Endodermal cell (in vitro differentiated cells): ENCODE measurements around the gene SAV1. TPM values are rescaled to one million over a fixed set of nuclear protein-coding genes. Genes with fewer than 3 reads are reported as not detected.

ENCODE experiments used
- DNase-seq: peaks from one replicate; pipeline ENCODE4 v3.0.0-alpha.2; 2017
- H3K27ac ChIP-seq: 2 replicates; pipeline ENCODE4 v1.5.1; 2013; ENCODE audit warnings: mild to moderate bottlenecking, low read depth, low read length, moderate library complexity
- H3K27me3 ChIP-seq: 2 replicates; pipeline ENCODE4 v1.6.1; 2013; ENCODE audit warnings: mild to moderate bottlenecking, low read length, moderate library complexity; ENCODE audit not compliant: insufficient read depth, control insufficient read depth, poor library complexity, severe bottlenecking
- H3K36me3 ChIP-seq: 2 replicates; pipeline ENCODE4 v1.7.0; 2013; ENCODE audit warnings: mild to moderate bottlenecking, low read length, moderate library complexity; ENCODE audit not compliant: control insufficient read depth, insufficient read depth
- H3K4me1 ChIP-seq: one replicate; pipeline ENCODE4 v1.7.0; 2013; ENCODE audit warnings: low read length; ENCODE audit not compliant: control insufficient read depth, insufficient read depth
- H3K4me3 ChIP-seq: 2 replicates; pipeline ENCODE4 v1.5.1; 2013; ENCODE audit warnings: mild to moderate bottlenecking, low read length, moderate library complexity
- H3K9ac ChIP-seq: 2 replicates; pipeline ENCODE4 v1.6.1; 2013; ENCODE audit warnings: mild to moderate bottlenecking, low read length, moderate library complexity; ENCODE audit not compliant: poor library complexity, severe bottlenecking; ENCODE audit errors: extremely low read depth
- H3K9me3 ChIP-seq: 2 replicates; pipeline ENCODE4 v1.6.1; 2013; ENCODE audit warnings: mild to moderate bottlenecking, low read length, moderate library complexity; ENCODE audit not compliant: control insufficient read depth
- H3K27ac Mint-ChIP-seq: 2 replicates; pipeline ENCODE4 v1.8.0; 2020; ENCODE audit warnings: mixed read lengths
- H3K27me3 Mint-ChIP-seq: 2 replicates; pipeline ENCODE4 v1.8.0; 2021; ENCODE audit warnings: mild to moderate bottlenecking, mixed read lengths; ENCODE audit not compliant: insufficient read depth
- H3K36me3 Mint-ChIP-seq: 2 replicates; pipeline ENCODE4 v1.8.0; 2020; ENCODE audit warnings: low read depth, mixed read lengths
- H3K4me1 Mint-ChIP-seq: 2 replicates; pipeline ENCODE4 v1.8.0; 2020; ENCODE audit warnings: mixed read lengths
- H3K4me3 Mint-ChIP-seq: 2 replicates; pipeline ENCODE4 v1.8.0; 2020; ENCODE audit warnings: mild to moderate bottlenecking, moderate library complexity, mixed read lengths
- H3K9me3 Mint-ChIP-seq: 2 replicates; pipeline ENCODE4 v1.8.0; 2020; ENCODE audit warnings: mild to moderate bottlenecking, mixed read lengths
- WGBS, 2 experiments: methylation state at CpG; one replicate each; pipeline versions ENCODE4 v1.1.5 to v1.1.7; 2013; ENCODE audit warnings: missing lambda C conversion rate in 2 of 2, mixed read lengths in 1 of 2; ENCODE audit not compliant: insufficient coverage in 1 of 2, insufficient read length in 1 of 2; 5-methylcytosine and 5-hydroxymethylcytosine counted together
- total RNA-seq, 2 donors: library from RNA; stranded (reverse); fragmentation: NEBNext Ultra II Directional in 1 of 2; extraction: Animal tissue kit (Norgen Biotek cat#: 25700) in 1 of 2; gene quantifications; 2 replicates in 1 of 2; 3 replicates in 1 of 2; pipeline ENCODE4 v1.2.1, GENCODE V29; 2021
- TF ChIP-seq, protein P1 (sequence below): fragments of 200-600 bp; sonication (generic); conservative IDR thresholded peaks from 2 replicates; pipeline ENCODE4 v1.5.0; 2021; ENCODE audit warnings: antibody characterized with exemption, mild to moderate bottlenecking

Gene SAV1
- total RNA-seq, 2 donors from 2014 or later = 42.1 to 44.0 TPM

DNA sequence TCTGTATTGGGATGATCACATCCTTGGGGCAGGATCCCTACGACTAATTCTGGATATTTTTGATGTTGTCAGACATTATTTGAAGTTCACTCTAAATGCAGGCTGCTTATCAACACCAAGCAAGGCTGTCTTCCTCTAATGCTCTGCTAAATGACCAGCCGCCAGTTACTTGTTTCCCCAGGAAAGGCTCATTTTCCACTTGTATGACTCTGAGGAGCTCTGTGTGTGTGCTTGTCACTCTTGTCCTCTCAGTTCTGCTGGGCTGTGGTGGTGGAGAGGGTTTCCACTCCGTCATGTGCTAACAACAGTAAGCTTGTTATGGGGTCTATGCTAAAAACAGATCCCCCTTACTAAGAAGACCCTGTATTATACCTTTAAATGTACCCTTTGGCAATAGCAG, 66.1 kb downstream of the SAV1 start:
- no peaks in the 10 kb centered on the region for H3K27me3 Mint-ChIP-seq
- 92 to 100% methylated on average over 2 of the region's 3 CpGs for WGBS, 2 experiments
- no peaks in the 10 kb centered on the region for H3K9me3 ChIP-seq

DNA sequence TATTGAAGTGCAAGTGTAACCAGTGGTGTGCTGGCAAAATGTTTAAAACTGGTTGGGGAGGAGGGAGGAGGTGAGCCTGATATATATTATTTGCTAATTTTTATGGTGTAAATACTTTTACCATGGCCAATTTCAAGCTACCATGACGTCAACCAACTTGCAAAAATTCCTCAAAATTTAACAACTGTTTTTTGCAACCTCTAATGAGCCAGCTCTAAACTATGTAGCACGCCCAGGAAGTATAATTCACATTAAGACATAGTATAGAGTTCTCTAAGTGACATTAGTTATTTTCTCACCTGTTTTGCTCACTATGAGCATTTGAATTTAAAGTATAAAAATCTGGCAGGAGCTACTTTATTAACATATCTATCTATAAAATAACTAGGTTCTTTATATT, 66.7 kb downstream of the SAV1 start:
- WGBS, 2 experiments = 86% methylated on average over 1 of the region's 2 CpGs; no CpG with 5 or more reads in 1 of the 2 experiments
- Histone ChIP-seq H3K4me3 (no peak overlapping the region), H3K36me3 (no peaks in the 10 kb centered on the region), H3K27ac (no peak overlapping the region), H3K4me1 (no peaks in the 10 kb centered on the region), H3K9ac (no peak overlapping the region), H3K27me3 (no peaks in the 10 kb centered on the region), H3K9me3 (no peaks in the 10 kb centered on the region)
- H3K9me3 Mint-ChIP-seq = no peaks in the 10 kb centered on the region
- peaks cover 7% of the 10 kb centered on the region for H3K4me1 Mint-ChIP-seq
- H3K36me3 Mint-ChIP-seq = no peaks in the 10 kb centered on the region
- no peaks in the 10 kb centered on the region for H3K27me3 Mint-ChIP-seq
- no peak overlapping the region for H3K4me3 Mint-ChIP-seq
- H3K27ac Mint-ChIP-seq = no peak overlapping the region
- DNase-seq = no peak
- TF ChIP-seq, protein P1, sequence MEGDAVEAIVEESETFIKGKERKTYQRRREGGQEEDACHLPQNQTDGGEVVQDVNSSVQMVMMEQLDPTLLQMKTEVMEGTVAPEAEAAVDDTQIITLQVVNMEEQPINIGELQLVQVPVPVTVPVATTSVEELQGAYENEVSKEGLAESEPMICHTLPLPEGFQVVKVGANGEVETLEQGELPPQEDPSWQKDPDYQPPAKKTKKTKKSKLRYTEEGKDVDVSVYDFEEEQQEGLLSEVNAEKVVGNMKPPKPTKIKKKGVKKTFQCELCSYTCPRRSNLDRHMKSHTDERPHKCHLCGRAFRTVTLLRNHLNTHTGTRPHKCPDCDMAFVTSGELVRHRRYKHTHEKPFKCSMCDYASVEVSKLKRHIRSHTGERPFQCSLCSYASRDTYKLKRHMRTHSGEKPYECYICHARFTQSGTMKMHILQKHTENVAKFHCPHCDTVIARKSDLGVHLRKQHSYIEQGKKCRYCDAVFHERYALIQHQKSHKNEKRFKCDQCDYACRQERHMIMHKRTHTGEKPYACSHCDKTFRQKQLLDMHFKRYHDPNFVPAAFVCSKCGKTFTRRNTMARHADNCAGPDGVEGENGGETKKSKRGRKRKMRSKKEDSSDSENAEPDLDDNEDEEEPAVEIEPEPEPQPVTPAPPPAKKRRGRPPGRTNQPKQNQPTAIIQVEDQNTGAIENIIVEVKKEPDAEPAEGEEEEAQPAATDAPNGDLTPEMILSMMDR = no peak

More for the DNA sequence above, 66.1 kb downstream of the SAV1 start:
- Histone ChIP-seq H3K36me3 (no peaks in the 10 kb centered on the region), H3K4me1 (no peaks in the 10 kb centered on the region), H3K9ac (no peak overlapping the region), H3K27ac (no peak overlapping the region), H3K27me3 (no peaks in the 10 kb centered on the region), H3K4me3 (no peak overlapping the region)
- TF ChIP-seq, protein P1 = no peak
- Mint-ChIP-seq H3K4me3 (no peak overlapping the region), H3K9me3 (no peaks in the 10 kb centered on the region), H3K4me1 (peaks cover 7% of the 10 kb centered on the region), H3K36me3 (no peaks in the 10 kb centered on the region), H3K27ac (no peak overlapping the region)
- DNase-seq = no peak

DNA sequence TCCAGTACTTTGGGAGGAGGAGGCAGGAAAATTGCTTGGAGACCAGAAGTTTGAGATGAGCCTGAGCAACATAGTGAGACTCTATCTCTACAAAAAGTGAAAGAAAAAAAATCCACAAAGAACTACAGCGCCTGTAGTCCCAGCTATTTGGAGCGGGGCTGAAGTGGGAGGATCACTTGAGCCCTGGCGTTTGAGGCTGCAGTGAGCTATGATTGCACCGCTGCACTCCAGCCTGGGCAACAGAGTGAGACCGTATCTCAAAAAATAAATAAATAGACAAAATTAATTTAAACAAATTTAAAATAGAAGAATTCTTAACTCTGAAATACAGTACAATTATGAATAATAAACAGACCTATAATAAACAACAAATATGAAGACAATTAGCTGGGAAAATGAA, 67.3 kb downstream of the SAV1 start:
- Mint-ChIP-seq H3K27ac (no peak overlapping the region), H3K4me1 (peaks cover 7% of the 10 kb centered on the region), H3K4me3 (no peak overlapping the region), H3K9me3 (no peaks in the 10 kb centered on the region), H3K27me3 (no peaks in the 10 kb centered on the region), H3K36me3 (no peaks in the 10 kb centered on the region)
- TF ChIP-seq, protein P1 = no peak
- WGBS, 2 experiments = 75 to 80% methylated on average over 3 to 4 of the region's 5 CpGs
- DNase-seq = peak; percentile 61
- H3K4me1 ChIP-seq = no peaks in the 10 kb centered on the region
- H3K27ac ChIP-seq = no peak overlapping the region
- H3K9me3 ChIP-seq = no peaks in the 10 kb centered on the region
- H3K27me3 ChIP-seq = no peaks in the 10 kb centered on the region
- H3K9ac ChIP-seq = no peak overlapping the region
- H3K4me3 ChIP-seq = no peak overlapping the region
- H3K36me3 ChIP-seq = no peaks in the 10 kb centered on the region
